GM18861 (cell line): ENCODE measurements around the gene CRYGS.
"Not testable (repeated sequence)": the region's sequence is repeated elsewhere in the genome, so short reads cannot be mapped to it uniquely, and the experiment has no call there.

Source experiments
- ATAC-seq: cut with Tn5 transposase; IDR thresholded peaks from one replicate; pipeline ENCODE4 v1.9.1; 2021; ENCODE audit not compliant: unreplicated experiment

Gene CRYGS

GRCh38 chr3:186520431-186520830, 23.7 kb downstream of the CRYGS start:
- ATAC-seq, result no peak

GRCh38 chr3:186519021-186519658, 25.0 kb downstream of the CRYGS start:
- ATAC-seq, result peak; percentile 32

- no peak for ATAC-seq
Measured at GRCh38 chr3:186517218-186517617, 27.0 kb downstream of the CRYGS start.

GRCh38 chr3:186516646-186517045, 27.5 kb downstream of the CRYGS start:
- ATAC-seq, result no peak

- ATAC-seq, result no peak
Measured at GRCh38 chr3:186515125-186515524, 29.1 kb downstream of the CRYGS start.

GRCh38 chr3:186514296-186515002, 29.7 kb downstream of the CRYGS start:
- ATAC-seq, result no peak

GRCh38 chr3:186513386-186513785, 30.8 kb downstream of the CRYGS start:
- ATAC-seq, result no peak

- ATAC-seq, result no peak
Measured at GRCh38 chr3:186512570-186513302, 31.4 kb downstream of the CRYGS start.

- no peak for ATAC-seq
Measured at GRCh38 chr3:186511702-186512101, 32.5 kb downstream of the CRYGS start.

GRCh38 chr3:186511245-186511644, 32.9 kb downstream of the CRYGS start:
- ATAC-seq, result peak; percentile 78

- peak; percentile 22 for ATAC-seq
Measured at GRCh38 chr3:186510374-186511079, 33.7 kb downstream of the CRYGS start.

GRCh38 chr3:186509423-186509822, 34.8 kb downstream of the CRYGS start:
- ATAC-seq, result no peak

GRCh38 chr3:186506857-186507256, 37.3 kb downstream of the CRYGS start:
- ATAC-seq, result no peak

GRCh38 chr3:186506191-186506739, 37.9 kb downstream of the CRYGS start:
- no peak for ATAC-seq

- no peak for ATAC-seq
Measured at GRCh38 chr3:186502966-186503712, 41.0 kb downstream of the CRYGS start.

GRCh38 chr3:186502138-186502948, 41.8 kb downstream of the CRYGS start:
- no peak for ATAC-seq

GRCh38 chr3:186499949-186500348, 44.2 kb downstream of the CRYGS start:
- ATAC-seq, result not testable (repeated sequence)

- not testable (repeated sequence) for ATAC-seq
Measured at GRCh38 chr3:186498022-186498421, 46.2 kb downstream of the CRYGS start.

- ATAC-seq, result no peak
Measured at GRCh38 chr3:186497608-186498007, 46.6 kb downstream of the CRYGS start.

GRCh38 chr3:186496635-186497034, 47.5 kb downstream of the CRYGS start:
- no peak for ATAC-seq
